ENCODE measurements around the gene SHISA6. TPM values are rescaled to one million over a fixed set of nuclear protein-coding genes. Genes with fewer than 3 reads are reported as not detected.

SHISA6 gene
- total RNA-seq, 2 experiments from 2014 or later, result not detected

GRCh38 chr17:11404431-11405276, 163.6 kb downstream of the SHISA6 start:
- Histone ChIP-seq H2AFZ (ENCODE audit: low read length) (no peak overlapping the region), H3K4me2 (ENCODE audit: low read length) (no peak overlapping the region), H3K79me2 (ENCODE audit: insufficient read depth, low read depth, low read length) (no peaks in the 10 kb centered on the region), H3K36me3 (ENCODE audit: insufficient read depth, low read length) (no peaks in the 10 kb centered on the region), H3K4me3 (ENCODE audit: low read depth, low read length, poor library complexity, severe bottlenecking) (no peak overlapping the region), H3K9me2 (ENCODE audit: insufficient read depth, low read length) (no peaks in the 10 kb centered on the region), H3K4me1 (ENCODE audit: insufficient read depth, low read length, poor library complexity, severe bottlenecking) (no peaks in the 10 kb centered on the region), H4K20me1 (ENCODE audit: insufficient read depth, low read length) (no peaks in the 10 kb centered on the region), H3K27ac (ENCODE audit: low read depth, low read length, poor library complexity, severe bottlenecking) (no peak overlapping the region), H3K9me3 (ENCODE audit: low read length) (no peaks in the 10 kb centered on the region)
- CTCF ChIA-PET (ENCODE audit: unreplicated experiment), result no interaction called here
- POLR2A ChIA-PET, result no interaction called here
- TF ChIP-seq CTCF (conservative IDR thresholded peaks at IDR 0.05; ENCODE audit: low read length) (no peak), EZH2phosphoT487 (IDR thresholded peaks at IDR 0.05; ENCODE audit: borderline replicate concordance, low read depth, low read length) (no peak)
- intact Hi-C loops (cut with micrococcal nuclease; ENCODE audit: unreplicated experiment), result no loop called here
- DNase-seq (ENCODE audit: low spot score), result no peak
- BruUV-seq (replicated peaks), result no TSS peak

DNA sequence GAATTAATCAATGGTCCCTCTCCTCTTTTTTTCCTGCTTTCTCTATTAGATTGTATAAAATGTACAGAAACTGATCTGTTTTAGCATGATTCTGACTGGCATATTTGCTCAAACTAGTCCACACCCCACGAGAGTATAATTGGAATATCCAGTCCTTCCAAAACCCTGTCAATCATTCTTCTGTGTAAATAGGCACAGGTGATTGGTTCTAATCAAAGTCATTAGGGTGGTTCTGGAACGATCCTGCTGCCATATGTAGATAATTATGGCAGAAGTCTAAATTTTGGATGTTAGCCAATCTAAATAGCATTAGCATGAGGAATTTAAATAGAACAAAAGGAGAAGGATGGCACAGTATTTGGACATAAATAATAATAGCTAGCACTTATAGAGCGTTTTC, 165.7 kb downstream of the SHISA6 start:
- no peaks in the 10 kb centered on the region for H3K79me2 ChIP-seq (ENCODE audit: insufficient read depth, low read depth, low read length)
- DNase-seq (ENCODE audit: low spot score), result no peak
- no peak overlapping the region for H3K4me2 ChIP-seq (ENCODE audit: low read length)
- no peaks in the 10 kb centered on the region for H3K4me1 ChIP-seq (ENCODE audit: insufficient read depth, low read length, poor library complexity, severe bottlenecking)
- H3K9me2 ChIP-seq (ENCODE audit: insufficient read depth, low read length), result no peaks in the 10 kb centered on the region
- H3K27ac ChIP-seq (ENCODE audit: low read depth, low read length, poor library complexity, severe bottlenecking), result no peak overlapping the region
- no peaks in the 10 kb centered on the region for H4K20me1 ChIP-seq (ENCODE audit: insufficient read depth, low read length)
- no peaks in the 10 kb centered on the region for H3K9me3 ChIP-seq (ENCODE audit: low read length)
- ChIA-PET POLR2A (interaction anchor here (0.5 kb wide), 3 partner anchors 29 to 547 kb away, joined by 3 read pairs; no protein-coding TSS in a partner anchor), CTCF (ENCODE audit: unreplicated experiment) (no interaction called here)
- BruUV-seq (replicated peaks), result no TSS peak
- H3K36me3 ChIP-seq (ENCODE audit: insufficient read depth, low read length), result no peaks in the 10 kb centered on the region
- H3K4me3 ChIP-seq (ENCODE audit: low read depth, low read length, poor library complexity, severe bottlenecking), result no peak overlapping the region
- H2AFZ ChIP-seq (ENCODE audit: low read length), result no peak overlapping the region
- TF ChIP-seq EZH2phosphoT487 (IDR thresholded peaks at IDR 0.05; ENCODE audit: borderline replicate concordance, low read depth, low read length) (no peak), CTCF (conservative IDR thresholded peaks at IDR 0.05; ENCODE audit: low read length) (no peak)
- intact Hi-C loops (cut with micrococcal nuclease; ENCODE audit: unreplicated experiment), result no loop called here

DNA sequence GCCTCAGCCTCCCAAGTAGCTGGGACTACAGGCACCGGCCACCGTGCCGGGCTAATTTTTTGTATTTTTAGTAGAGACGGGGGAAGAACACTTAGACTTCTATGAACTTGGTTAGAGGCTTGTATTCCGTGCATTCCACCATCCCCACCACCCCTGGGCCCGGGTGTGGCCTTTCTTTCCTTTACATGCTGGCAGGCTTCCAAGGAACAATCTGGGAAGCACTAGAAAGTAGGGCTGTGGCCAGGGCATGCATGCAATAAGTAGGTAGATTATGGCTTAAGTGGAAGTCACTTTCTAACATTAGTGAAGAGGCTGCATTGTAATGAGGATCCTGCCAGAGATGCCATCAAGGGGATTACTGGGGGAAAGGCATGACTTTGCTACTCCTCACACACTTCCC, 171.6 kb downstream of the SHISA6 start:
- Histone ChIP-seq H3K27ac (ENCODE audit: low read depth, low read length, poor library complexity, severe bottlenecking) (no peak overlapping the region), H3K36me3 (ENCODE audit: insufficient read depth, low read length) (no peaks in the 10 kb centered on the region), H3K4me3 (ENCODE audit: low read depth, low read length, poor library complexity, severe bottlenecking) (no peak overlapping the region), H3K4me1 (ENCODE audit: insufficient read depth, low read length, poor library complexity, severe bottlenecking) (no peaks in the 10 kb centered on the region), H3K4me2 (ENCODE audit: low read length) (no peak overlapping the region), H4K20me1 (ENCODE audit: insufficient read depth, low read length) (no peaks in the 10 kb centered on the region), H3K9me2 (ENCODE audit: insufficient read depth, low read length) (no peaks in the 10 kb centered on the region), H3K9me3 (ENCODE audit: low read length) (no peaks in the 10 kb centered on the region), H3K79me2 (ENCODE audit: insufficient read depth, low read depth, low read length) (no peaks in the 10 kb centered on the region), H2AFZ (ENCODE audit: low read length) (no peak overlapping the region)
- POLR2A ChIA-PET, result no interaction called here
- TF ChIP-seq EZH2phosphoT487 (IDR thresholded peaks at IDR 0.05; ENCODE audit: borderline replicate concordance, low read depth, low read length), result no peak
- no peak for TF ChIP-seq CTCF (conservative IDR thresholded peaks at IDR 0.05; ENCODE audit: low read length)
- CTCF ChIA-PET (ENCODE audit: unreplicated experiment), result no interaction called here
- intact Hi-C loops (cut with micrococcal nuclease; ENCODE audit: unreplicated experiment), result no loop called here
- no peak for DNase-seq (ENCODE audit: low spot score)
- BruUV-seq (replicated peaks), result no TSS peak
